ENCODE measurements around the gene WNT1.

The WNT1 gene

DNA sequence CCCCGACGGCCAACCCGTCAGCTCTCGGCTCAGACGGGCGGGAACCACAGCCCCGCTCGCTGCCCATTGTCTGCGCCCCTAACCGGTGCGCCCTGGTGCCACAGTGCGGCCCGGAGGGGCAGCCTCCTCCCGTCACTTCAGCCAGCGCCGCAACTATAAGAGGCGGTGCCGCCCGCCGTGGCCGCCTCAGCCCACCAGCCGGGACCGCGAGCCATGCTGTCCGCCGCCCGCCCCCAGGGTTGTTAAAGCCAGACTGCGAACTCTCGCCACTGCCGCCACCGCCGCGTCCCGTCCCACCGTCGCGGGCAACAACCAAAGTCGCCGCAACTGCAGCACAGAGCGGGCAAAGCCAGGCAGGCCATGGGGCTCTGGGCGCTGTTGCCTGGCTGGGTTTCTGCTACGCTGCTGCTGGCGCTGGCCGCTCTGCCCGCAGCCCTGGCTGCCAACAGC is at the start of gene WNT1:
Gene WNT1, plus strand, starts transcription at position 32 of the 450 bp plus-strand sequence. Its CDS starts 329 bp downstream, at position 361.
- DNase-seq (ENCODE audit: low read depth, low spot score) = peak; percentile 34

DNA sequence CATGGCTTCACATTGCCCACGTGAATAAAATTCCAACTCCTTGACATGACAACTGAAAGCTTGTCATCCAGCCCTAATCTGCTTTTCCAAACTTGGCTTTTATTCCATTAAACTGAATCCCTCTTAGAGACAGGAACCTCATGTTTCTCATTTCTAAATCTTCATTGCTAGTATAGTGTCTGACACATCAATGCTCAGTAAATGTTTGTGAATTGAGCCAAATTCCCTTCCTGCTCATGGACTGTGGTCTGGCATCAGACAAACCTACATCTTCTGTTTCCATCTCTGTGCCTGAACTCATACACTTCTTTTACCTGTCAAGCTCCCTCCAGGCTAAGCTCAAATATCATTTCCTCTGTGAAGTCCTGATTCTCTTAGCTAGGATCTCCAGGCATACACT is 48.6 kb upstream of the WNT1 start:
- no peak for DNase-seq (ENCODE audit: low read depth, low spot score)

DNA sequence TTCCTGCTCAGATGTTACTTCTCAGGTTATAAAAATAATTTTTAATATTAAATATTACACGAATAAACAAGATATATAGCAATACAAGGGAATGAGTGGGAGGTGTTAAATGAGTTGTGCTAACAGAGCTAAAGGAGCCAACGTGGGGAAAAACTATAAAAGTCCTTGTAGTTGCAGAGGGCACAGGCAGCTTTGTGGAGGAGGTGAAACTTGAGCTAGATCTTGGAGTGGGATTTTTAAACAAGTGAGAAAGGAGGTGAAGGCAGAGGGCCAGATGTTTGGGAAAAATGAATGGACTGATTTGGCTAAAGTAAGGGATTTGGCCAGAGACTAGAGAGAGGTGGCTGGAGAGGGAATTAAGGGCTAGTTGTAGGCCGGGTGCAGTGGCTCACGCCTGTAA is 47.6 kb upstream of the WNT1 start:
- DNase-seq (ENCODE audit: low read depth, low spot score) = no peak

DNA sequence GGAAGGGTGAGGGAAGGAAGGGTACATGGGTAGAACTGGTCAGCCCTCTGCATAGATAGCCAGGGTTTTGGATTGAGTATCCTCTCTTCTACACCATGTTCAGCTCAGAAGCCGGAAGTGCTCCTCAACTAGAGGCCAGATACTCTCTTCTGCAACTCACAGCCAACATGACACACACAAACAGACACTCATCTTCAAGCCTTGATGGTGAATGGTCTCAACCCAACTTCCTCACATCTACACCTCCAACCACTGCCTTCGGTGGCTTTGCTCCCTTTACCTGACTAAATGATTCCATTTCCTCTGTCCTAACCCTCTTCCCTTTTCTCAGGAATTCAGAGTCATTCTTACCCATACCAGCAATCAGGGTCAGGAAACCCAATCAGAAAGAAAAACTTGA is 45.2 kb upstream of the WNT1 start:
- DNase-seq (ENCODE audit: low read depth, low spot score) = no peak

DNA sequence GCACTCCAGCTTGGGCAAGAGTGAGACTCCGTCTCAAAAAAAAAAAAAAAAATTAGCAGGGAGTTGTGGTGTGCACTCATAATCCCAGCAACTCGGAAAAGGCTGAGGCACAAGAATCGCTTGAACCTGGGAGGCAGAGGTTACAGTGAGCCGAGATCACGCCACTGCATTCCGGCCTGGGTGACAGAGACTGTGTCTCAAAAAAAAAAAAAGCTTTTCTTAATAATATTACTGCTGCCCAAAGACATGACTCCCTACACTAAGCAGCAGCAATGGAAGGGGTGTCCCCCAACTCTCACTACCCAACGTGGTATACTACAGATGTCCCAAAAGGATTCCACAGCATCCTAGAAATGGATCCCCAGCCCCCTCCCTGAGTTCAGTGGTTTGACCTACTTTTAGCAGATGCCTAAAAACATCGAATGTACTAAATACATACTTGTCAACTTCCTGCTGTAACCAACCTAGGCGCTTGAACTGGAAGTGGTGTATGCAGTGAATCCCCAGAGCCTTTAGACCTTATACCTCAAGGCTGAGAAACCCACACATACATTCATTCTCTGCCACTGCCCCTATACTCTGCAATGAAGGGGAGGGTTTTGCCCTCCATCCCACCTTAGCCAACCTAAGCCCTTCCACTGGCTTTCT is 44.3 kb upstream of the WNT1 start:
- no peak for DNase-seq (ENCODE audit: low read depth, low spot score)

DNA sequence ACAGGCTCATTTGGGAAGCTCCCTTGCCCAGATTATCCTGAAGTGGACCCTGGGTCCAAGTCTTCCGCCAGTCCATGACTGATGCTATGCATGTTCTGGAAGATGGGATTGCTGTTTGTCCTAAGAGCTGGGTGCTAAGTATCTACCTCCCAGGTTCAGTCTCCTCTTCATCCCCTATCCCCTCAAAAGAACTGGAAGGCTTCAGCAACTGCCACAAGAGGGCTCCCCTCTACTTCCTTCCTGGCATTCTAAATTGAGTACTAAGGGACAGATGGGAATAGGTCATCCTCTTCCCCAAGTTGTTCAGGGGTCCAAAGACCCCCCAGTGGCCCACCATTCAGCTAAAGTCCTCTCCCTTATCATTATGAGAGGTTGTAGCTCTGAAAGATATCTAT is 43.8 kb upstream of the WNT1 start:
- no peak for DNase-seq (ENCODE audit: low read depth, low spot score)

DNA sequence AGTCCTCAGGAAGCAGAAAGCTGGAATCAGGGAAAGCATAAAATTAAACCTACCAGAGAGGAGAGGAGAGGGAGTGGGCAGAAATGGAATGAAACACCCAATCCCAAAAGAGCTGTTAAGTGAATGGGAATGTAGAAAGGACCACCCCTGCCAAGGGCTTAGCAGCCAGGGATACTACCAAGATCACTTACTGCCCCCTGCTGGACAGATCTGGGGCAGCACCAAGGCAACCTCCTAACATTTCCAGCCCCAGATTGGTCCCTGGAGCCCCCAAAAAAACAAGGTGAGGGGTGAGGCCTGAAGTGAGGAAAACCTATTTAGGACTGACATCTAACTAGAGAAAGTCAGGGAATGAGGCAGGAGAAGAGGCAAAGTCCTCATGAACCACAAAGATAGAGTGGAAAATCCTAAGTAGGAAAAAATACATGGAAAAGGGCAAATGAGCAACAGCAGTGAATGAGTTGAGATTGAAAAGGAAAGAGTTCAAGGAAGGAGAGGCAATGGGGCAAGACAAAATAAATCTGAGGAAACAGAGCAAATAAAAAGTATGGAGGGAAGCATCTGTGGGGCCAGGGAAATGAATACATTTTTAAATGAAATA is 41.6 kb upstream of the WNT1 start:
- DNase-seq (ENCODE audit: low read depth, low spot score) = peak; percentile 87

DNA sequence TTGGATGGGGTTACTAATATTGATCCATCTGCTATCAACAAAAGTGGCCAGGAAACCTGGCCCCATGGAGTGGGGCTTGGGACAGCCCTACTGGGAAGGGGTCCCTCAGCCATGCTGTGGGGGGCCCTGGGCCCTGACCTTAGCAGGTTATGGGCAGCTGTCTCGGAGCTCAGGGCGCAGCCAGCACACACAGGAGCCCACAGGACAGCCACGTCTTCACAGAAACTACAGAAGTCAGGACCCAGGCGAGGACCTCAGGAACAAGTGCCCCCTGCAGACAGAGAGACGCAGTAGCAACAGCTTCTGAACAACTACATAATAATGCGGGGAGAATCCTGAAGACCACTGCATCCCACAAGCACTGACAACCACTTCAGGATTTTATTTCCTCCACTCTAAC is 41.0 kb upstream of the WNT1 start:
- DNase-seq (ENCODE audit: low read depth, low spot score) = peak; percentile 40

DNA sequence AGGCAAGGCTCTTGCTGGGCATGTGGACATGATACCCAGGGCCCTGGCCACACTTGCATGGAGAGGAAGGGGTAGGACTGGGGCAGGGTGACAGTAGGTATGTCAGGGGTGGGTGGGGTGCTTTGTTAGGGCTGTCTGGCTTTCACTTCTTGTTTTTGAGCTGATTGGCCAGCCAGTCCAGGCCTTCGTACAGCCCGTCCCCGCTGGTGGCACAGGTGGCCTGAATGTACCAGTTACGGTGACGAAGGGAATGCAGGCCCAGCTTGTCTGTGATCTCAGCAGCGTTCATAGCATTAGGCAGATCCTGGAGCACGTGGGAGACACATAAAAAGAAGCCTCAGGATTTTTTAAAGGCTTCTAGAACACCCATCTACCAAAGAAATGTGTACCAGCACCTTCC is 39.3 kb upstream of the WNT1 start:
- DNase-seq (ENCODE audit: low read depth, low spot score) = no peak

DNA sequence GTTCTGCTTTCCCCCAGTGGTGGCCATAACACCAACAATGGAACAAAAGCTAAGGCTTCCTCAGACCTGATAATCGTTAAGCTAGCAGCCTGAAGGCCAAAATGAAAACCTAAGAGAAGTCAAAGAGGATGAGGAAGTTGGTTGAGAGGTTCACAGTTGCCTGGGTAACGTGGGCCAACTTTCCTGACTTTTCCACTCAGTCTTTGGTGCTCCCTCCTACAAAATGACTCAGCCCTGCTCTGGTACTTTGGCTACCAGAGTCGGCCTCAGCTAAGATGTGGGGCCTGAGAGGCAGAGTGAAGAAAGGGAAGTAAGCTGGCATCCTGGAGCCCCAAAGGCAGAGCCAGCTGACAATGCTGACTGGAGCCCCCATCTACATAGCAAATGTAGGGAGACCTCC is 37.9 kb upstream of the WNT1 start:
- no peak for DNase-seq (ENCODE audit: low read depth, low spot score)

DNA sequence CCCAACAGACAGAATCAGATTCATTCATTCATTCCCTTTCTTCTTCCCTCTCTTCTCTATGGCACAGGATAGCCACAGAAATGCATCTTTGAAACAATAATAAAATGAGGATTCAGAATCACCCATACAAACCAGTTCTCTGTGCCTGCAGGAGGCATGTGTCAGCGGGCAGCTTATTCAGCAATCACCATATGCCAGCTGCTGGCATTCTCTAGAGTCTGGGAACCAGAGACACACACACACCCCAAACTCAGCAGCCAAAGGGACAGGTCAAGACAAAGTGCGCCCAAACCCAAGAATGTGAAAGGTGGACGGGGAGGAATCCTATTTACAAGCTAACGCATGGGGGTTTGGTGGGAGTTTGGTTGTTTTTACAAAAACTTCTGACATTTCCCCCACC is 34.9 kb upstream of the WNT1 start:
- no peak for DNase-seq (ENCODE audit: low read depth, low spot score)

DNA sequence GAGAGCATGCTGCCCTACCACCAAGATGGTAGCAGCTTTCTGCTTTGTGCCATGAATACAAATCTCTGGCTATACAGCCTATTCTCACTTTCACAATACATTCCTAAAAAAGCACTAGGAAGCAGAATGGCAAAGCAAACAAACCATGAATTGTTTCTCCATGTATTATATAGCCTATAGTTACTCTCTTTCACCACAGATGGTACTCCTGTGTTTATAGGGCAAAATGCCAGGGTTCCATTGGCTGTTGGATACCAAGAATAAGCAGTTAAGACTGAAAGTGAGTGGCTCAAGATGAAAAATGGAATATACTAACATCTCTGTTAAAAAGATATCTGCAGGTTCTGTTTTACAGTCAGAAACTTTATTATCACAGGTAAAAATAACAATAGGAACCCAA is 31.9 kb upstream of the WNT1 start:
- DNase-seq (ENCODE audit: low read depth, low spot score) = no peak

DNA sequence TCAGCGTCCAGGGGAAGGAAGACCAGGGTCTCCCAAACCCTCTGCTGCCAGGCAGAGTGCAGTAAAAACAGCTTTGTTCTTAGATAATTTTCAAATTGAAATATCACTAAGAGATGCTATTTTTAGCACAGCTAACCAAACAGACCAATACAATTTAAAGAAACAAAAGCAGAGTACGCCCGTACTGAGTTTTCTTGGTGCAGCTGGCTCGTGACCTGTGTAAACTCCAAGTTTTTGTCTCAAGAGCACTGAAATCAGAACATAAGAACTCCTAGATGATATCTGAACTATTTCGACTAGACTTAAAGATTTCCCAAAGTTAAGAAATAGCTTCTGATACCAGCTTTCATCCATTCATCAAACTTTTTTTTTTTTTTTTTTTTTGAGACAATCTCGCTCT is 31.2 kb upstream of the WNT1 start:
- DNase-seq (ENCODE audit: low read depth, low spot score) = no peak

DNA sequence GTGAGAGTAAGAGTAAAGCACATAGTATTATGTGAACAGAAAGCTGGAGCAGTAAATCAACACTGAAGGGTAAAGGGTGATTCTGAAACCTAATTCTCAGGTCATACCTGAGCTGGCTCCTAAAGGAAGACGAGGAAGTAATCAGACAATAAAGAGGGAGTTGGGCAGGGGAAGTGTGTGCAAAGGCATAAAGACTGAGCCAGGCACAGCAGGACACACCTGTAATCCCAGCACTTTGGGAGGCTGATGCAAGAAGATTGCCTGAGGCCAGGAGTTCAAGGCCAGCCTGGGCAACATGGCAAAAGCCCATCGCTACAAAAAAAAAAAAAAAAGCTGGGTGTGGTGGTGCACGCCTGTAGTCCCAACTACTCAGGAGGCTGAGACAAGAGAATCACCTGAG is 30.4 kb upstream of the WNT1 start:
- DNase-seq (ENCODE audit: low read depth, low spot score) = peak; percentile 24

DNA sequence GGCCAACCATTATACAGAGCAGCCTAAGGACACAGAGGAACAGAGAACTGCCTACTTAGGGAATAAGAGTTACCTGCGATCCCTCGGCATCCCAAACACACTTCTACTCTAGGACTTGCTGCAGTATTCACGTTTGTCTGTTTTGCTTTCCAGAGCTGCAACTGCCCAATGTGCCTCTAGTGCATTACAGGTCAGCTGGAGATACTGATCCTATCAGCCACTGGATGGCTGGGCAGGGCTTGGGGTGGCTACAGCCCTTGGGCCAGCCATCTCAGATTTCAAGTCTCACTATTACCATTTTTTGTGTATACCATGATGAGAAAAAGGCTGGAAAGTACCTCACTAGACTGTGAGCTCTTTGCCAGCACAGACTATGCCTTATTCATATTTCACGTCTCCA is 25.4 kb upstream of the WNT1 start:
- no peak for DNase-seq (ENCODE audit: low read depth, low spot score)

DNA sequence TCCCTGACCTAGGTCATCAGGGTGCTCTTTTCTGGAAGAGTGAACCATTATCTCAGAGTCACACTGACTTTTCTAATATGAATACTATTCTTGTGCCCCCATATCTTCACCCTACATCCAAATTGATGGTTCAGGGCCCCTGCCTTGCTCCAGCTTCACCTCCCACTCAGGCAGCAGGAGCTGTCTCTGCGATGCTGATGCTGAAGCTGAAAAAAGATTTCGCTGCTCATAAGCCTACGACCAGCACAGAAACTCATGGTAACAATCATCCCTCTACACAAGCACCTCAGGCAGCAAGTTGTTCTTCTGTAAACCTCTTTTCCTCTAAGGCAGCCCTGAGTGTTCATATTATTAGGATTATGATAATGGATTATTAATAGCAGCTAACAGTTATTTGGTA is 24.1 kb upstream of the WNT1 start:
- DNase-seq (ENCODE audit: low read depth, low spot score) = no peak

DNA sequence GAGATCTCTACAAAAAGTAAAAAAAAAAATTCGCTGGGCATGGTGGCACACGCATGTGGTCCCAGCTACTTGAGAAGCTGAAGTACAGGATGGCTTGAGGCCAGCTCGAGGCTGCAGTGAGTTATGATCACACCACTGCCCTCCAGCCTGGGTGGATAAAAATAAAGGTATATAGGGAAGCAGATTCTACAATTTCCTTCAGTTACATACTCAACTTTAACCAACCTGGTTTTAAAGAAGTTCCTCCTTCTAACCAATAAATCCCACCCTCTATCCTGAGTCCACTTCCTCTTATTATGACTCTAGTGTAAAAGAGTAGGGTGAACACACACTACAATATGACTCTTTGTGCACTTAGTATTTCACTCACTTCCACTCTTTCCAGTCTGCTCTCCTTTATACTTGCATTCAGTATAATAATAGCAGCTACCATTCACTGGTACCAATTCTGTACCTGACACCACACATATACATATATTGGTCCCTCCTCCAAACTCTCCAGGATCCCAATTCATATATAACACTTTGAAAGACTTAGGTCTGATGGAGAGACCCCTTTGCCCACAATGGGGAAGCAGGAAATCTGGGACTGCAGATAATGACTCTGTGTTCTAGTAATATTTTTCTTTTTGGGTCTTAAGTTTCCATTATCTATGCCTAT is 23.2 kb upstream of the WNT1 start:
- DNase-seq (ENCODE audit: low read depth, low spot score) = no peak

DNA sequence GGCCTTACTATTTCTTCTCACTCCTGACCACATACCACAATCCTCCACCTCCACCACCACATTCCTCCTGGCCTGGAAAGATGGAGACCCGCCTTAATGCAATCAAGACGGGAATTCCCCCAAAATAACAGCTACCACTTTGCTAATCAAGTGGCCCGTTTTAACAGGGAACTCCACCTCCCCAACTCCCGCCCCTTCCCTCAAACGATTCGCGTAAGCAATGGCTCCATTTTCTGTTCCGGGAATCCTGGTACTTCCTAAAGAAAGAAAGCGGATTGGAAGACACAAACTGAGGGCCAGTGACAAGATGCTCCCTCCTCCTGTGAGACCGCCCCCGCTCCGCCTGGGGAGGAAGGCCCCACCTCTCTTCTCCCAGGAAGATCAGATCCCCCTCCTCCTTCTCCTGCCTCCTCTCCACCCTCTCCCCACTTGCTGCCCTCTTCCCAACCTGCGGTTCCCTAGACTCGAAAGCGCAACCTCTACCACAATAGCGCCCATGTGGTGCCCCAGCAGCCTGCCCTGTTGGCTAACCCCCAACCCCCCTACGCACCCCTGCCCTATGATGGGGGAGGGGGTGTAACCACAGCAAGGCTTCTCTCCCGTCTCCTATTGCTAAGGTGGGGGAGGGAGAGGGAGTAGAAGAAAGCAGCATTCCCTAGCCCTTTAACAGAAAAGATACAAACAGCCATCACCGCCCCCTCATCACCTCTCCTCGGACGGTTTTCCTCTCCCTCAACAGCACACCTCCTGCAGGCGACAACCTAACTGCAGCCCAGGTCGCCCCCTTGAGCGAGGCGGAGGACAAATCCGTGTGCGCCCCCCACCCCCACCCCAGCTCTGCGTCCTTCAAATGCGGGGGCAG is 21.6 kb upstream of the WNT1 start:
- peak; percentile 97 for DNase-seq (ENCODE audit: low read depth, low spot score)

DNA sequence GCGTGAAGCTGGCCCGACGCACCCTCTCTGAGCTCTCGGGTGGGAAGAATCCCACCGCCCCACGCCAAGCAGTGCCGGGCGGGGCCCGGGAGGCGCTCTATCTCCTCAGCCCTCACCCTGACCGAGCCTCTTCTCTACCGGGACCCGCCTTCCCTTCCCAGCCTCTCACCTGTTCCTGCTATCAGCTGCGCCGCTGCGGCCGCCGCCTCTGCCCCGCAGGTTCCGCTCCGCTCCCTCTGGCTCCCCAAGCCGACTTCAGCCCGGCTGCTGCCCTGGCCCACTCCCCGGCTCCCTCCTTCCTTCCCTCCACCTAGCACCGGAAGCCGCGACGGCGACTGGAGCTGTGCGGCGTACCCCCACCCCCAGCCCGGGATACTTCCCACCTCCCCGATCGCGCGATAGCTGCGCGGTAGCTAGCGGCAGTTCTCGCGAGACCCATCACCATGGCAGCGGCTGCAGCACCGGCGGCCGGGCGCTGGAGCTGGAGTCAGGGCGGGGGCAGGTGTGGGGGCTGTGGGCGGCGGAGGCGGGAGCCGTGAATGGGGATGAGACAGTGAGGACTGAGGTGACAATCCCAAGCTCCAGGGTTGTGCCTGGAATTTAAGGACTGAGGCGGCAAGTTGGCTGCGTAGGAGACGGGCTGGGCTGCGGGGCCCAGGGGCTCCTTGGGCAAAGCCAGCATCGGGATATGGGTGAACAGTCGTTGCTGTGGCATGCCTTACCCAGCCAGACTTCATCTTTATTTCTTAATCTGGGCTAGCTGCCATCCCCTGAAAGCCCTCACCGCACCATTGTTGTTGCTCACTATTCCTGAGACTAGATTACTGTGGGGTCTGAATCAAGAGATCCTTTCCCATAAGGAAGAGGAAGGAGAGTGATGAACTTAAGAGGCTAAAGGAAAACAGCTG is 20.7 kb upstream of the WNT1 start, which contains the start of gene ARF3:
Gene ARF3, minus strand, starts transcription at position 347 of the 908 bp plus-strand sequence. CDS start 16,392 bp downstream, outside the sequence.
- DNase-seq (ENCODE audit: low read depth, low spot score) = peak; percentile 96

DNA sequence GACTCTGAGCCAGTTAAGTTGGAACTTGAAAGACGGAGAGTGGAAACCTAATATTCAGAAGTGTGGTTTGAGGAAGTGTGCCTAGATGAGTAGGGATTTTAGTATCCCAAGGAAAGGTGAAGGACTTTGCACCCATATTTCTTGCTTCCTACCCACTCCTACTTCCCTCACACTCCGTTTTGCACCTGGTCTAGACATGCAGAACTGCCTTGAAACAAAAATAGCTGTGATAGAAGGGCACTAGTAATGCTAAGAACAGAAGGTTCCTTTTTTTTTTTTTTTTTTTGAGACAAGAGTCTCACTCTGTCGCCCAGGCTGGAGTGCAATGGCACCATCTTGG is 20.1 kb upstream of the WNT1 start:
- no peak for DNase-seq (ENCODE audit: low read depth, low spot score)

DNA sequence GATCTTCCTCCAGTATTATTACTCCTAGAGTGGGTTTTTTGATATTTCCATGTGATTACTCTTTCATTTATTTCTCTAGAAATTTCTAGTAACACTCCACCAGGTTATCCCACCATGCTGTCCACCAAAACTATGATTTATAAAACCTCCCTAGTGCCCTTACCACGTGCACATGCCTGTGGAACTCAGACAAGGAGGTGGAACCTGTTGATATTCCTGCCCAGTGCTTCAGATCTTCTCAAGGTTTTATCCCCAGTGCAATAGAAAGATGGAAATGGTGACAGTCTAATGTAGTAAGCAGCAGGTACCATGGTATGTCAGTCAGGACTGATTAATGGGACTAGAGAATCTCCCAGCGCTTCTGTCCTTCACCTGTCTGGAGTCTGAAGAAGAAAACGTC is 17.3 kb upstream of the WNT1 start:
- no peak for DNase-seq (ENCODE audit: low read depth, low spot score)

All from ELF-1 (cell line).